DMS153 (cell line): Measurements from ENCODE around the gene MED20.
"Not testable (repeated sequence)": the region's sequence is repeated elsewhere in the genome, so short reads cannot be mapped to it uniquely, and the experiment has no call there.

Experiments used
- DNase-seq: peaks from one replicate; lab custom pipeline; 2025; lab: John Stamatoyannopoulos, UW

Gene MED20, protein sequence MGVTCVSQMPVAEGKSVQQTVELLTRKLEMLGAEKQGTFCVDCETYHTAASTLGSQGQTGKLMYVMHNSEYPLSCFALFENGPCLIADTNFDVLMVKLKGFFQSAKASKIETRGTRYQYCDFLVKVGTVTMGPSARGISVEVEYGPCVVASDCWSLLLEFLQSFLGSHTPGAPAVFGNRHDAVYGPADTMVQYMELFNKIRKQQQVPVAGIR

DNA sequence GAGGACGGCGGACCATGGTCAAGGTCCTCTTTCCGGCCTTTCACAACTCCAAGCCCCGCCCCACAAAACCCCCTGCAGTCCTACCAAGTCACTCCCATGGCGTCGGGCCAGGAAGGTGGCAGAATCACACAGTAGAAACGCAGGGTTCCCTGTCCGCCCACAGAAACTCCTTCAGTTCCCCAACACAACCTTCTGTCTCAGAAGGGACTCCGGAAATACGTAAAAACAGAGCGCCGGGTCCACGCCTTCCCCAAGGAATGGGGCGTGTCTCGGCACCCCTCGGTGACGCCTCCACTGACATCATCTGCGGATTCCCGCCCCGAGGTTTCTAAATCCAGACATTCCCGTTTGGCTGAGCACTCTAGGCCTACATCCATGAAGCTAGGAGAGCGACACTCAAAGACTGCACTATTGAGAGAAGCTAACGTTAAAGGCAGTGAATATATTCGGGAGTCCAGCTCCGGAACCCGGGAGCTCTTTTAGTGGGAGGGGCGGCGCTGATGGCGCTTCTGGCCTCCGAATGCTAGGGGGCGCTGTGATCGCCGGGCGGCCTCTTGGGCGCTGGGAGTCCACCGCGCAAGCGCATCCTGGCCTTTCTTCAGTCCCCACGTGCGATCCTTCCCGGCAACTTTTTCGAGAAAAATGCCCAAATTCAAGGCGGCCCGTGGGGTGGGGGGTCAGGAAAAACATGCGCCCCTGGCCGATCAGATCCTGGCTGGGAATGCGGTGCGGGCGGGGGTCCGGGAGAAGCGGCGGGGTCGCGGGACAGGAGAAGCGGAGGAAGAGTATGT, at the start of gene MED20, which contains the start of gene BYSL:
Gene MED20, minus strand, starts transcription at position 219 of the 791 bp plus-strand sequence. Its CDS starts 121 bp downstream, at position 98.
Gene BYSL, plus strand, starts transcription at position 579 of the 791 bp plus-strand sequence. Its CDS starts 64 bp downstream, at position 643.
- peak; percentile 73 for DNase-seq

DNA sequence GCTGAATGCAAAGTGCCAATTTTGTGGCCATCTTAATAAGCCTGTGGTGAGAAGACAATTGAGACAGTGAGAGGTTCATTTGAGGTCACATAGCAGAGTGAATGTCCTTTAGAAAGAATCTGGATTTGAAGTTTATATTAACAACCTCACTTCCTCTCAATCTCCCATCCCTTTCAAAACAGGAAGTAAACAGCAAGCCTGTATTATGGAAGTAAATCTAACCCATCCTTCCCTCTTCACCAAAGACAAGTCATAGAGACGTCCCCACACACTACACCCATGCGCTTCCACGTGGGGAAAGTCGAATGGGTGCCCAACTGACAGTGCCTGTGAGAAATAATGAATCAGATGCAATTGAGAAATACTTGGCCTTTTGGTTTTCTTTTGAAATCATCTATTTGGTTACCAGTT, 49.5 kb upstream of the MED20 start:
- DNase-seq = no peak

DNA sequence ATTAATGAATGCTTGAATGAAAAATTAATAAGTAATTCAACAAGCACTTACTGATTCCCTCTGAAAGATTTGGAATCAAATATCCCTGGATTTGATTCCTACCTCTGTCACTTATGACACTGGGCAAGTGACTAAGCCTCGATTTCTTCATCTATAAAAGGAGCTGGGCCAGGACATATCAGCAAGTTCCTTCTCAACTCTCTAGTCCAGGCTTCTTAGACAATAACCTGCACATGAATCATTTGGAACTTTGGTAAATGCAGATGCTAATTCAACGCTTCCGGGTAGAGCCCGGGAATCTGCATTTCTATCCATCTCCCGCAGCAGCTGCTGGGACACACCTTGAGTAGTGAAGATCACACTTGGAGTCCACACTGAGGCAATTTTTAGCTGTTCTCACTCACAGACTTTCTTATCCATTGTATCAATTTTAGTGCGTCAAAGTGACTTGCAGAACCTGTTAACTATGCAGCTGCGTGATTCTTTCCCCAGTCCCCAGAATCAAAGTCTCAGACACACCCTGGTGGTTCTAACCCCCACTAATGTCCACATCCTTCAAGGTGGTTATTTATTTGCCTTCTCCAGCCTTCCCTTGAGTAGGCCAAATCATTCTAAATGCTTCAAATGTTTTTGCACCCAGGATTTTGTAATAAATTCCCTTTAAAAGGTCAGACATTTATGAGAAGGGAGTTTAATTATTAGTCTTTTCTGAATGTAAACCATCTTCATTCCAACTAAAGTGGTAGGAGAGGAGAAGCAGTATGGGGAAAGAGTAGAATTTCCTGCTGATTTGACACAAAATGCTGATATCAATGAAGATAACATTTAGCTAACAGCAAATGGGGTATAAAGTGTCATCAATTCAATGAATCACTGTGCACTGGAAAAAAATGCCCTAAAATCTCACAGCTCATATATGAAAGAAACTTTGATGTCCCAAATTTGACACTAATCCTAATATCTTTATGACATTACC, 46.7 kb upstream of the MED20 start:
- DNase-seq = no peak

DNA sequence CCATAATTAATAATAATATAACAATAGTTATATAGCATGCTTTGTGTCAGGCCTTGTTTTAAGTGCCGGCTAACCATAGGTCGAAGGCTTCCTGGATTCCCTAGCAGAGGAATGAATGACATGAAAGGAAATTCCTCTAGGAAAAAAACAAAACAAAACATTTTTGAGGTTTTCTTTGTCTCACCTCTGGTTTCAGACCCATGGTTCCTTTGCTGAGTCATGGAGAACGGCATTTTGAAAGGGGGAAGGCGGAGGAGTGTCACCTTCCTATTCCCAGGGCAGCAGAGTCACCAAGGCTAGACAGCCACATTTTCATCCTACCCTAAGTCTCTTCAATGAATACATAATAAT, 46.0 kb upstream of the MED20 start:
- DNase-seq = no peak

DNA sequence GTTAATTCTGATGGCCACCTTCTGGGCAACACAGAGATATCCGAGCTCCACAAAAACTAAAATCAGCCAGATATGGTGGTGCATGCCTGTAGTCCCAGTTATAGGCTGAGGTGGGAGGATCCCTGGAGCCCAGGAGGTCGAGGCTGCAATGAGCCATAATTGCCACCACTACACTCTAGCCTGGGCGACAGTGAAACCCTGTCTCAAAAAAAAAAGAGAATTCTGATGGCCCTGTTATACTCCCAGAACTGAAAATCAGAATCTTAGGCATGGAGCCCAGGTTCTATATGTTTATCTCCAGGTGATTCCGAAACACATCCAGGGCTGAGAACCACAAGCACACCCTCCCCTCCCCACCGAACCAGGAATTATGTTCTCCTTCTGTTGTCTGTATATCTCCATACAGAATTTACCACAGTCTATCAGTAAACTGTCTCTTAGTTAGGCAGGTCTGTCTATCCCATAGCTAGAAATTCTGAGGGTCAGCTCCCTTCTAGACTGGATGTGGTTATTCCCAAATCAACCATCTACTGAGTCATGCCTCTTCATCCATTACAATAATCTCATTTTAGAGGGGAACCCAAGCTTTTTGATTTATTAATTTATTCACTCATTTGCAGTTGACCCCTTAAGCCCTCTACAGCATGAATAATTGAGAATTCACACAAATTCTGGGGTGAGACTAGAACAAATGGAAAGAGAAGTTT, 45.4 kb upstream of the MED20 start:
- DNase-seq = no peak

DNA sequence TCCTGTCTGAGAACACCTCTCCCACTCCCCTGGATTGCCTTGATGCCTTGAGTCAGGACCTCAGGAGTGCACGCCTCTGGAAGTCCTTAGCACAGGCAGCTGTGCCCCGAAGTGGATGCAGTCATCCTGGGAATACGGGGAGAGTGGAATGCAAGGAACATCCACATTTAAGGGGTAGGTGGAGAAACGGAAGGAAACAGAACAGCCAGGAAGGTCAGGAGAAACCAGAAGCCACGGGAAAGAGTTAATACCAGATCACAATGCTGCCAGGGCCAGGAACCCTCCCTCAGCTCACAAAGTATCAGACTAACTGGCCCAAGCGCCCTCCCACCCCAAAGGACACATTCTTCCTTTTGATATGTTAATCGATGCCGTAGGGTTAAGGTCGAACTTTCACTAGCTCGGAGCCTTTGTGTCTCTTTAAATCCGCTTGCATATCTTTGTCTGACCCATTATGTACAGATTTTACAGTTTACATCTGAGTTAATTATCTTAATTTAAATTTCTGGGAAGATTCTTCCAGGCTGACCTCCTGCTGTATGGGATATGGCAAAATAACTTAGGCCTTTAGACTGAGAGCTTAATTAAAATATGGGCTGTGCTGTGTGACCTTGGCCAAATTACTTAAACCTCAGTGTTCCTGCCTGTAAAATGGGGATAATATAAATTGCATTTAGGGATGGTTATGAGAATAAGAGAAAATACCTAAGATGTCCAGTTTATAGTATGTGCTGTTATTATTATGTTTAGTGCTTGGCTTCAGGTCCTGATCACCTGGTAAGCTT, 44.7 kb upstream of the MED20 start:
- DNase-seq = no peak

DNA sequence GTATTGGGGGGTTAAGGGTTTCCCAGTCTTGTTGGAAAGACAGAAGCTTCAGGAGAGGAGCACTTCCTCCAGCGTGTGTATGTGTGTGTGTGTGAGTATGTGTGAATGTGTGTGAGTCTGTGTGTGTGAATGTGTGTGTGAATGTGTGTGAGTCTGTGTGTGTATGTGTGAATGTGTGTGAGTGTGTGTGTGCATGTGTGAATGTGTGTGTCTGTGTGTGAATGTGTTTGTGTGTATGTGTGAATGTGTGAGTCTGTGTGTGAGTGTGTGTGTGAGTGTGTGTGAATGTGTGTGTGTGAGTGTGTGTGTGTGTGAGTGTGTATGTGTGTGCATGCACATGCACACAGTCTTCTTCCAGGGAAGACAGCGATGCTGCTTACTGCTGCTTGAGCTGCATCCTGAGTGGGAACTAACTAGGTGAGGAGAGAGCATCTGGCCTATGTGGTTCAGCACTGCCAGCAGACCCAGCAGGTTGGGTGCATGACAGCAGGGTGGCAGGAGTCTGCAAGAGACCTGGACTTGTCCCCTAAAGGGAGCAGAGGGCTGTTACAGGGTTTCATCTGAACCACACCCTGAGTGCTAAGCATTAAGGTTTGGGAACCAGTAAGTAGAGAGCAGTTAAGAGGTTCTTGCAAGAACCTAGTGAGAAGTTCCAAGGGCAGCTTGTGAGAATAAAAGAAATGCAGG, 43.4 kb upstream of the MED20 start:
- DNase-seq = no peak

DNA sequence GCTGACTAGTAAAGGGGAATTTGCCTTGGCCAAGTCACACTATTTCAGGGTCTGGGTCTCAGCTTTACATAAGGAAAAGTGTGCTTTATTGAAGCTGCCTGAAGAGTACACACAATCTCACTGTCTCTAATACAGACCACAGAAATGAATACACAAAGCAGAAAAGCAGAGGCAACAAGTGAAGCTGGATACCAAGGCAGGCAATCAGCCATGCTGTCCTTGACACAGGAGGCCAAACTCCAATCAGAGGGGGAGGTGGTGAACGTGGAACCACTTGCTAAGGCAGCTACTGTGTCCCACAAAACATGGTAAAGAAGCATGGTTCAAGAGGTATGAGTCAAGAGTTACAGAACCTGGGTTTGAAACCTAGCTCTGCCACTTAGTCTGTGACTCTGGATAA, 42.4 kb upstream of the MED20 start:
- no peak for DNase-seq

DNA sequence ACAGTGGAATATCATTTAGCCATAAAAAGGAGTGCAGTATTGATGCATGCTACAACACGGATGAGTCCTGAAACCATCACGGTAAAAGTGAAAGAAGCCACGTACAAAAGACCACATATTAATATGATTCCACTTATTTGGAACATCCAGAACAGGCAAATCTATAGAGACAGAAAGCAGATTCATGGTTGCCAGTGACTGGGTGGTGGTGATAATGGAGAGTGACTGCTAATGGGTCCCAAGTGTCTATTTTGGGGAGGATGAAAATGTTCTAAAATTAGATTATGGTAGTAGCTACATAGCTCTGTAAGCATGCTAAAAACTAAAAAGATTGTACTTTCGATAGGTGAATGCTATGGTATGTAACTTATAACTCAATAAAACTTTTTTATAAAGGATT, 39.1 kb upstream of the MED20 start:
- no peak for DNase-seq

DNA sequence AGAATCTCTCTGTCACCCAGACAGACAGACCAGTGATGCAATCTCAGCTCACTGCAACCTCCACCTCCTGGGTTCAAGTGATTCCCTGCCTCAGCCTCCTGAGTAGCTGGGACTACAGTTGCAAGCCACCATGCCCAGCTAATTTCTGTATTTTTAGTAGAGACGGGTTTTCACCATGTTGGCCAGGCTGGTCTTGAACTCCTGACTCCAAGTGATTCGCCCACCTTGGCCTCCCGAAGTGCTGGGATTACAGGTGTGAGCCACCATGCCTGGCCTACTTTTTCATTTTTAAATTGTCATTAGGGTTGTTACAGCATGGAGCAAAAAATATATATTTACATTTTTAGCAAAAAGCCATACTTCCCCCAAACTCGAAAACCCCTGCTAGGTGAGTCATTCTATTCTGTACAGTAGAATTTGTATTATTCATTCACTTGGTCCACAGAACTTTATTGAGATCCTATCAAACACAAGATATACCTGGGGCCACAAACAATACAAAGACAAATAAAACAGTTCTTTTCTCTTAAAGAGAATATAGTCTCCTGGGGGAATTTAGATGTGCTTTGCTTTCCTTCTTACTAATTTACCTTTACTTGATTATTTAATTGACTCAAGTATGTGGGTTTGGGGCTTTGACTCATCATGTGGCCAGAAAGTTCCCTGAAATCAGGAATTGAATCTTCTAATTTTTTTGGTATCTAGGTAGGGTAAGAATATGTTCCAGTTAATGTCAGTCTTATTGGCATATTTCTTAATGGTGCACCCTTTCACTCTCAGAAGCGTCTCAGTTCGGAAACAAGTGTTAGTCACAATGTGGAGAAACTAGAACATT, 37.3 kb upstream of the MED20 start:
- DNase-seq = no peak

DNA sequence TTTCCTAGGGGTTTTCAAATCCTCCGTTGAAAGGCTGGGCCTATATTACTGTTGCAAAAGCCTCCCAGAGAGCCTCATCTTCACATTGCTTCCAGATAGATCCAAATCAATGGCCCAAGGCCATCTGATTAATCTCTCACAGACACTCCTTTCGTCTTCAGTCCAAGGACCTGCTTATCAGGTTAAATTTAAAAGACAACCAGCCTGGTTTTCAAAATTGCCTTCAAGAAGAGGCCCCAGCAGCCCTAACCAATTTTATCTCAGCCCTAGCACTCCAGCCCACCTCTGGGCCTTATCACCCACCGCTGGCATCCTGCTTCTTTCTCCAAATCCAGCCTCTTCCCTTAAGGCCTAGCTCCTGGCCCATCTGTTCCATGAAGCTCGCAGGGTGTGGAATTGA, 36.2 kb upstream of the MED20 start:
- DNase-seq = no peak

DNA sequence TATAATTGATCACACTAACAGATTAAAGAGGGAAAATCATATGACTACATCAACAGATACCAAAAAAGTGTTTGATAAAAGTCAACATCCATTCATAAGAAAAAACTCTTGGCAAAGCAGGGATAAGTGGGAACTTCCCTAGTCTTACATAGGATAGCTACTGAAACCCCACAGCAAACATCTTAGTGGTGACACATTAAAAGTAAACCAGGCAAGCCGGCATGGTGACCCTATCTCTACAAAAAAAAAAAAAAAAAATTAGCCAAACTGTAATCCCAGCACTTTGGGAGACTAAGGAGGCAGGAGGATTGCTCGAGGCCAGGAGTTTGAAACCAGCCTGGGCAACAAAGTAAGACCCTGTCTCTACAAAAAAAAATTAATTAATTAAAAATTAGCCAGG, 34.5 kb upstream of the MED20 start:
- DNase-seq = no peak

DNA sequence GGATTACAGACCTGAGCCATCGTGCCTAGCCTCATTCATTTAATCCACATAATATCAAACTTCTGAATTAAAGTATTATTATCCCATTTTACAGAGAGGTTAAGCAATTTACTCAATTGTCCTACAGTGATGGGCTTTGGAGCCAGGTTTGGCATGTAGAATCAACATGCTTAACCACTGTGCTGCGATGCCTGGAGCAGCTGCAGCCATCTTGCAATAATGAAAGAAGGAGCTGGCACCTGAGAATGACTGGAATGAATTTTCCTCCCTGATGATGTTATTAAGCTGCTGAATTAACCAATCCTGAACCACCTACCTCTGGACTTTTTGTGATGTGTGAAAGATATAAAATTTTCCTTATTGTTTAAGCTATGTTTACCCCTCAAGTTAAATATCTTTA, 33.7 kb upstream of the MED20 start:
- DNase-seq = no peak

DNA sequence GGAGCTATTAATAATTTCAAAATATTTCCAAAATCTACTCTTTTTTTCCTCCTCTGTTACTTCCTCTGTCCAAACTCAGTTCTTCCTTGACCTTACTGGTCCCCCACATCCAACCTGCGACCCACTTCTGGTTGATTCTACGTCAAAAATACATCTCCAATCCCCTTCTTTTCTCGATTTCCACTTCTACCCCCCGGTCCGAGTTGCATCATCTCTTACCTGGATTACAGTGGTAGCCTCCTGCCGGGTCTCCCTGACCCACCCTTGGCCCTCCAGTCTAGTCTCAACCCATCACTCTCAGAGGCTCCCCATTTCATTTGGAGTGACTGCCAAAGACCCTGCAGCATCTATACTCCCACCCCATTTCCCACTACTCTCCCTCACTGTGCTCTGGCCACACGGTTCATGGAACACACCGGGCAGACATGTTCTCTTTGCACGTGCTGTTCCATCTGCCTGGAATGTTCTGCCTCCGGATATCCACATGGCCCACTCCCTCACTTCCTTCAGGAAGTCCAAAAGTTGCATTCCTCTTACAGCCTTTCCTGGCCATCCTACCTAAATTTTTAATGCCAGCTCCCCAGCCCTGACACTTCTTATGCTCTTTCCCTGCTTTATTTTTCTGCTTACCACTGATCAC, 26.8 kb upstream of the MED20 start:
- no peak for DNase-seq

DNA sequence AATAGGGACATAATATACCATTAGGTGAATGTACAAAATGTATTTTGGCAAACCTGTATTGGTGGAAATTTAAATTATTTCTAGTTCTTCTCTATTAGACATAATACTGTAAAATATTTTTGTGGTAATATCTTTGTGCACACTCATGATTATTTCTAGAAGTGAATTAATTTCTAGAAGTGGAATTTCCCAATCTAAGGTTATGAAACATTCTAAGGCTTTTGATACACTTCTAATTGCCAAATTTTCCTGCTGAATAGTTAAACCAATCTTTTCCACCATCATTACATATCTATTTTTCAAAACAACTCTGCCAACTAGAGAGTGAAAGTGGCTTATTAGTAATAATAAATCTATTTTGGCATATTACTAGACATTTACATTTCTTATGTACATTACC, 22.5 kb upstream of the MED20 start:
- DNase-seq = no peak

DNA sequence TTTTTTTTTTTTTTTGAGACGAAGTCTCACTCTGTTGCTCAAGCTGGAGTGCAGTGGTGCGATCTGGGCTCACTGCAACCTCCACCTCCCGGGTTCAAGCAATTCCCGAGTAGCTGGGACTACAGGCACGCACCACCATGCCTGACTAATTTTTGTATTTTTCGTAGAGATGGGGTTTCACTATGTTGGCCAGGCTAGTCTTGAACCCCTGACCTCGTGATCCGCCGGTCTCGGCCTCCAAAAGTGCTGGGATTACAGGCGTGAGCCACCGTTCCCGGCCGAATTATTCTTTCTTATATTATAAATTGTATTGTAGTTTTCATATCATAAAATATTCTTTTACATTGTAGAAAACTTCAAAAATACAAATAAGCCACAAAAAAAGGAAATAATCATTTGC, 21.9 kb upstream of the MED20 start:
- DNase-seq = not testable (repeated sequence)

DNA sequence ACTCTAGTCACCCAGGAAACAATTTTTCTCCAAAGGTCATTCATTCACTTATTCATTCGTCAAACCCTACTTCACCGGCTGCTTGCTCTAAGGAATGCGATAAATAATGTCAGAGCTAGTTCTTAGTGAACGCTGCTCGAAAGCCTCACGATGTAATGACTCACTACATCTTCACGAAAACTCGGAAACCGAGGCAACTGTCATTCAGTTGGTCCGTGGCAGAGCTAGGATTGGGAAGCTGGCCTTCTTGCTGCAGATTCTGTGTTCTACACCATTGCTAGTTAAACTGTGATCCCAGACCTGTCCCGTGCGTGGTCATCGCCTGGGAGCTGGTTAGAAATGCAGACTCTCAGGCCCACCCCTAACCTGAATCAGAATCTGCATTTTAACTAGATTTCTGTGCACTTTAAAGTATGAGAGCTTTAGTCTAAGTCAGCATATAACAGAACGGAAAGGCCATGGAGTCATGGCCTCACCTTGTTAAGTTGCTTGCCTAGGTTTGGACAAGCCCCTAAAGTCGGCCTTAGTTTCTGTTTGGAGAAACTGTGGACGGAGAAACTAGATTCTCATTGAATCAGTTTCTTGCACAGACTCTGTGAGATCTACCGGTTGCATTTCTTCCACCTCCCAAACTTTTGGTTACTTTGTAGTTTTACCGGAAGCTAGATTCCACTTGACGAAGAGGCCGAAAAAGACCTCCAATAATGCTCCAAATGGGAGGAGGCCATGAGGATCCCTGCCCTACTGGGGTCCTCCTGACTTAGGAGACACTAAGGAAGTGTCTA, 21.3 kb upstream of the MED20 start:
- DNase-seq = no peak
